SK-N-MC (cell line): ENCODE data around the gene RPS6KB1.
"Not testable (repeated sequence)": the region's sequence is repeated elsewhere in the genome, so short reads cannot be mapped to it uniquely, and the experiment has no call there.

Experiments used
- EZH2 ChIP-seq: fragments of 200-600 bp; sonication (generic); IDR thresholded peaks from one replicate; pipeline ENCODE4 v1.6.1; 2017; ENCODE audit warnings: antibody characterized with exemption
- FOXP2 ChIP-seq: optimal IDR thresholded peaks from 2 replicates; pipeline ENCODE3; 2011; ENCODE audit warnings: mild to moderate bottlenecking, moderate library complexity; ENCODE audit not compliant: insufficient read depth; ENCODE audit errors: extremely low read length, control extremely low read depth
- POLR2AphosphoS5 ChIP-seq: IDR thresholded peaks from 2 replicates; pipeline ENCODE4 v1.6.1; 2012; ENCODE audit warnings: mild to moderate bottlenecking, low read depth, low read length, borderline replicate concordance

DNA sequence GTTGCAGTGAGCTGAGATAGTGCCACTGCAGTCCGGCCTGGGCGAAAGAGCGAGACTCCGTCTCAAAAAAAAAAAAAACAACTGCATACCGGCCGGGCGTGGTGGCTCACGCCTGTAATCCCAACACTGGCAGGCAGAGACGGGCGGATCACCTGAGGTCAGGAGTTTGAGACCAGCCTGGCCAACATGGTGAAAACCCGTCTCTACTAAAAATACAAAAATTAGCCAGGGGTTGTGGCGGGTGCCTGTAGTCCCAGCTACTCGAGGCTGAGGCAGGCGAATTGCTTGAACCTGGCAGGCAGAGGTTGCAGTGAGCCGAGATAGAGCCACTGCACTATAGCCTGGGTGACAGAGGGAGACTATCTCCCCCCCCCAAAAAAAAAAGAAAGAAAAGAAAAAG lies 42.6 kb upstream of the RPS6KB1 start:
- TF ChIP-seq POLR2AphosphoS5, EZH2, FOXP2: not testable (repeated sequence)
